ENCODE data around the gene KCNQ5.

- TF ChIP-seq CTCF (IDR thresholded peaks at IDR 0.05) (no peak), POLR2A (IDR thresholded peaks at IDR 0.05) (no peak), EP300 (IDR thresholded peaks at IDR 0.05) (no peak)
Measured at GRCh38 chr6:72757048-72757447, 135.2 kb downstream of the KCNQ5 start.

Data from suprapubic skin (tissue), 3 donors.